Activated CD4-positive, alpha-beta T cell treated with anti-CD3 and anti-CD28 coated beads for 4 hours (primary cell): ENCODE measurements around the gene GID8.
A peak's percentile ranks its signal among the peaks of the same experiment; 100 is the strongest.
"Not testable (repeated sequence)": the region's sequence is repeated elsewhere in the genome, so short reads cannot be mapped to it uniquely, and the experiment has no call there.

ENCODE experiments used
- DNase-seq, 2 donors: peaks; one replicate each; pipeline ENCODE4 v3.0.0-alpha.2; 2020

GID8 gene

DNA sequence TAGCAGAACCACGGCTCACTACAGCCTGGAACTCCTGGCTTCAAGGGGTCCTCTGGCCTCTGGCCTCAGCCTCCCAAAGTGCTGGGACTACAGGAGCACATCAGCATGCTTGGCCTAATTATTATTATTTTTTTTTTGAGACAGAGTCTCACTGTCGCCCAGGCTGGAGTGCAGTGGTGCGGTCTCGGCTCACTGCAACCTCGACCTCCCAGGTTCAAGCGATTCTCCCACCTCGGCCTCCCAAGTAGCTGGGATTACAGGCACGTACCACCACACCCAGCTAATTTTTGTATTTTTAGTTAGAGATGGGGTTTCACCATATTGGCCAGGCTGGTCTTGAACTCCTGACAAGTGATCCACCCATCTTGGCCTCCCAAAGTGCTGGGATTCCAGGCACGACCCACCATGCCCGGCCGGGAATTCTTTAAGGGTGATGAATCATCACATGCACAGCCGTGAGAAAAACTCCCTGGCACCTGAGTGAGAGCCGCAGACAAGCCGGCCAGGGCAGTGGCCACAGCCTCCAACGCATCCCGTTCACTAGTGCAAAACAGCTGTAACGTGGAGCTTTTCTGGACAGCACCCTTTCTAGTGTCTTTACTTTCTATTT lies 14.8 kb upstream of the GID8 start:
- DNase-seq = not testable (repeated sequence)

DNA sequence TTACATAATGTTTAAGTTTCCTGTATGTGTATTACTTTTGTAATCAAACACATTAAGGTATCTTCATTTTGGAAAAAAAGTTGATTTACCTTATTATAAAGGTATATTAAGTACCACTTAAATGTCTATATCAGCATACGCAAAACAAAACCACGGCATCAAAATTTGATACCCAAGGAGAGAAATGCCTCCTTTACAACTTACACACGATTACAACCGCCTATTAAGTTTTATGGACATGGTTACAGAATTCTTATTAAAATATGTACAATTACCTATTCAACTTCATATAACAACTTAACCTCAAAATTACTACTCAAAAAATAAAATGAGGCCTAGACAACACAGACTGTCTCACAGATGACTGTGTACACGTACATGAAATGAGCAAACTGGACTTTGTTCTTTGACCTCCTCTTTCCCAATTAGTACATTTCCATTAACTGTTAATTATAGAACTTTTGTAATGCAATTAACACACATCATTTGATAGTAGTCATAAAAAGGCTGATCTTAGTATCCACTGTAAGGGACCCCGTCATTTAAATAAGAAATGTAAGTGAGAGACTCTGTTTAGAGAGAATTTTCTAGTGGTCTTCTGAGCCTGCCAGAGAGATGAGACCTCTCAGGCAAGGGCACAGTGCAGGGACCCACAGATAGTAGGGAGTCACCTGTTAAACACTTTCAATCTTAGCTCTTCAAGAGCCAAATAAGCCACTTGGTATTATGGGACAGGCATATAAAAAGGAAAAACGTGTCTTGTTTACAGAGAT lies 14.1 kb upstream of the GID8 start:
- no peak for DNase-seq

DNA sequence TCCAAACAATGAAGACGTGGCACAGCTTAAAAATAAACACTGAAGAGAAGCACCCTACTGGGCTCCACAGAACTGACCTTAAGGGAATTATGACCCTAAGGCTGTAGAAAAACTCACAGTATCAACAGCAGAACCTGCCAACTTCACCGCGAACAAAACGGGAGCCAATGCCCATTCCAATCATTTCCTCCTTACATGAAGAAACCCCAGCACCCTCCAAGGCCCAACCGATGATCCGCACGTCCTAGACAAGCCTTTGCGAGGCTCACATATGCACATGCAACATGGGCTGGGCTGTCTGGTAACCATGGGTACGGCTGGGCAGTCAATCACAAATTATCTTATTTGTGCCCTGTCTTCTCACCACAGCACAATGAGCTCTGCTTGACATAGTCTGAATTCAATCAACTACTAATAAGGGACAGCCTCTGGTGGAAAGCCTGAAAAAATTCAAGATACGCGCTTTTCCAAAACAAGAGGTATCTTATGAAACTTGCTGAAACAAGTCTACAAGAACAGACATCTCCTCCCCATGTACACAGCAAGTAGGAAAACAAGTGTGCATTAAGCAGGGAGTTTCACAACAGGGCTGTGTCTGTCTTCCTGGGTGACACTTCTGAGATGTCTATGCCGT lies 13.4 kb upstream of the GID8 start:
- DNase-seq = no peak

DNA sequence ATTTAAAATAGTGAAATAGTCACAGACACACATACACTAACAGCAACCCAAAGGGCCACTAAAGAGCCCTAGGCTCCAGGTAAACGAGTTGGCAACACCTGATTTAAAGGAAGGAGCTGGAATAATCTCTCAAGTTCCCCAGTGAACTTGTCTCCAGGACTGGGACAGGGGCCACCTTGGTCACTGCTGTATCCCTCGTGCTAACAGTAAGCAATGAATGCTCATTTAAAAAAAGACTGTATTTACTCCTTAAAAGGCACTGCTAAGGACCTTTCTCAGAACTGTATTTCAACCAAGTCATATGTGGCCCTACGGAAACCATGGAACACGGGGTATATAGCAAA lies 12.9 kb upstream of the GID8 start:
- DNase-seq = no peak

DNA sequence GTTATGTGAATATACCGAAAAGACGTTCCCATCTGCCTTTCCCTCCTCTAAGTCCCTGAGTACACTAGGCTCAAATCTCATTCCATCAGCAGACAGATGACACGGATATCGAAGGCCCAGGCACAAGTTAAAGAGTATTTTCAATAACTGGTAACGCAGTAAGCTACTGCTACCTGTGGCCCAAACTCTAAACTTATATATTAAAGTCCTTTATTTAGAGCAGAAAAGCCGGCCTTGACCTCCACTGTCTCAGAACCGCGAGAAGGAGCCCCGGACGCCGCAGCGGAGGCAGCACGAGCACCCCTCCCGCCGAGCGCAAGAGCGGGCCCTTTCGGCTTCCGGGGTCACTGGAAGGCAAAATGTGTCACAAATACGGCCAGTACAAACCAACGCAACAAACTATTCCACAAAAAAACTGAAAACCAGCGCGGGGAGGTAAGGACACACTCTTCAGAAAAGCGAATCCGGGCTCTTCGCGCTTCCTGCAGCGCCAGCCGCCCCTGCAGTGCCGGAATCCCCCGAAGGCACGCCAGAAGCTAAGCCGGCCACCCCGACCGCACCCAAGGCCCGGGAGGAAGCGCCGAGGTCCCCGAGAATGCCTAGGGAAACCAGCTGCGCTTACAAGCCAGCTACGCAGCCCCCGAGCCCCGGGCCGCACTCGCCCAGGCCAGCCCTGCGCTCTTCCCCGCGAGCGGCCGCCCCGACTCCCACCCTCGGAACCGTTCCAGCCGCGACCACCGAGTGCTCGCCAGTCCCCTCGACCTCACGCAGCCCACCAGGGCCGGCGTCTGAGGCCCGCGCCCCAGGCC lies 12.3 kb upstream of the GID8 start:
- DNase-seq = peak; percentile 30 to 39

DNA sequence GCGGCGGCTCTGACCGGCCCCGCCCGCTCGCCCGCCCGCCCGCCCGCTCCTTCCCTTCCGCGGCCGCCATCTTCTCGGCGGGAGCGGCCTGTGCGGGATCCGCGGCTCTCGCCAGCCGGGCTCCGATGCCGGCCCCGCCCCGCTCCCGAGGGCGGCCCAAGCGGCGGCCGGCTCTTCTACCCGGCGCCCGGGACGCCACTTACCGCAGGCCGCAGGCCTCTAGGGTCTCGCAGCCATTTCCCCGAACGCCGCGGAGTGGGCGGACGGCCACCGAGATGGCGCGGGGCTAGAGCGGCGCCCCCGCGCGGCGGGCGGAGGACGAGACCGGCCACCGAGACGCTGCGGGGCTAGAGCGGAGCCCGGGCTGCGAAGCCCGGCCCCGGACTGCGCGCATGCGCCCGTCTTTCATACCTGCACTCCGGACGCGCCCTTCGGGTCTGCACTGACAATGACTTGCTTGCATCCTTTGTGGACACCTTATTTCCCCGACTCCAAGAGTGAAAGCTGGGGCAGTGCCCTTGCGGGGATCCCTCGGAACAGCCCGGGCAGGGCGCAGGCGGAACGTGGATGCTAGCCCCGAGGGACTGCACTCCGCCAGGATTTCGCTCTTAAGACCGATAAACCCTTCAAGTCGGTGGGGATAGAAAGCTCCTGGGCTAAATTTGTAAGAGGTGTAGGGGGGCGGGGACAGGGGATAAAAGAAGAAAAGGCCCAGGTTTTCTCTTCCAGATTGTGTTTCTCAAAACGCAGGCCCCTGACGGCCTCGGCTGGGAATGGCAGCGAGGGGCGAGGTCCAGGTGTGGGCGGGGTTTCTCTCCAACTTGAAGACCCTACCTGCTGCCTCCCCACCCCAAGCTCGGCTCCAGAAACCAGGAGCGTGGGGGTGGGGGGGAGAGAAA lies 11.5 kb upstream of the GID8 start, which contains the start of gene DIDO1:
Gene DIDO1, minus strand, starts transcription at position 277 of the 899 bp plus-strand sequence.
- peak; percentile 86 to 91 for DNase-seq

DNA sequence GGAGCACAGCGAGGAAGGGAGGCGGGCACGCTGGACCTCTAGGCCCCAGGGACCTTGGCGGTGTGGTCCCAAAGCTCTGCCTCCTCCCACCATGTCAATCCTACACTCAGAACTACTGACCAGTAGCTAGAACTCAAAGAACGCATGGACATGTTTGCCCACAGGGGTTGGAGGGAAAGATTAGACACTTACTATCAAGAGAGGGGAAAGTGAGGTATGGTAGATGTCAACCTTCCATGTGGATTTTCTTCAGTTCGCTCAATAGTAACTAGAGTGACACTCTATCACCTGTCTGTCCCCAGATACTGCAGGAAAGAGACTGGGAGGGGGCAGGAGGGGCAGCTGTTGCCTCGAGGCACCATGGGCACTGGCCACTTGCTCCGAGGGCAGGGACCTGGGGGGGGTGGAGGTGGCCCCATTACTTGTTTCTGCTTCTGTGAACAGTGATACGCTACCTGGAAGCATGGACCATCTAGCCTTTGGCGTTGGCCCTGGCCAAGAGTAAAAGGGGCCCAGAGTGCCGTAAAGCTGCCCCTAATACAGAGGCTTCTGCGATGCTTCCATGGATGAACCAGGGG lies 10.7 kb upstream of the GID8 start:
- DNase-seq = no peak

DNA sequence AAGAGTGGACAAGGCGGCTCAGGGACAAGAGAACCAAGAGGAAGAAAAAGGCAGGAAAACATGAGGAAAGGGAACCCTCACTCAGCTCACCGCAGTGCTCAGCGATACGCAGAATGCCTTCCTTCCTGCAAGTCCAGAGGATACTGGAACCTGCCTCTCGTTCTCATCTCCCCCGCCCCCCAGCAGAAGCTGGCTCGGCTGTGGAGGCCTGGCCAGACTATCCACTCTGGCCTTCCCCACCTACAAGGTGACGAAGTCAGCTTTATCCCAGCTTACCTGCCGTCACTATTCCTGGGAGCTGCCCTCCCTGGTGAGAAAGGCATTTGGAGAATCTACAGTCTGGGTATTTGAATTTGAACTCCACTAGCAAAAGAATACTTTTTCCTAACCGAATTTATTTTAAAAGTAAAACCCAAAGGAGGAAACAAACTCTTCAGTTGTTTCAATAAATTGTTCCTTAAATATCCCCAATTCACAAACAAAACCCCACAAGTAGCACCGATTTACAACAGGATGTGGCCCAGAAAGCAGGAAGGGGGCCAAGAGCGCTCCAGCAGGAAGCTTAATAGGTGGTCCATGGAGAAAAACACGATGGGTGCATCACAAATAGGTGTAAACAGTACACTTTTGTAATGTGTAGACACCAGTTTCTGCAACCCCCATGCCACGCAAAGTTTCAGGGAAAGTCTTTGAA lies 9.6 kb upstream of the GID8 start:
- no peak for DNase-seq

DNA sequence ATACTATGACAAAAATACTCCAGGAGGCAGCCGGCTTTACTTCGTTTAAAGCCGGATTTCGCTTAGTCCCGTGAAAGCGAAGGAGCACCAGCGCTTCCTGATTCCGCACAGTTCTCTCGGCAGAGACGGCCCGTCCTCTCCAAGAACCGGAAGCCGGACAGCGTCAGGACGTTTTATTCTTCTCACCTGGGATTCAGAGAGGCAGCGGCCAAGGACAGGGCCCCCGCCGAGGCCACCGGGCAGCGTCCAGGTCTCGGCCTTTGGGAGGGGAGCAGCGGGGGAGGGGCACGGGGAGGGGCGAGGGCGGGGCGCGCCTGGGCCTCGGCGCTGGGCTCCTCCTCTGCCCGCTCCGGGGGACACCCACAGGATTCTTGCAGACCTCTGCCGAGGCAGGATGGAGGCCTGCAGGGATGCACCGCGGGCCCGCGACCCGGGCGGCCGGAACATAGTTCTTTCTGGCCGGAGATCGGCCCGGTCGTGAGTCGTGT lies 8.9 kb upstream of the GID8 start:
- DNase-seq = peak; percentile 54 to 61

DNA sequence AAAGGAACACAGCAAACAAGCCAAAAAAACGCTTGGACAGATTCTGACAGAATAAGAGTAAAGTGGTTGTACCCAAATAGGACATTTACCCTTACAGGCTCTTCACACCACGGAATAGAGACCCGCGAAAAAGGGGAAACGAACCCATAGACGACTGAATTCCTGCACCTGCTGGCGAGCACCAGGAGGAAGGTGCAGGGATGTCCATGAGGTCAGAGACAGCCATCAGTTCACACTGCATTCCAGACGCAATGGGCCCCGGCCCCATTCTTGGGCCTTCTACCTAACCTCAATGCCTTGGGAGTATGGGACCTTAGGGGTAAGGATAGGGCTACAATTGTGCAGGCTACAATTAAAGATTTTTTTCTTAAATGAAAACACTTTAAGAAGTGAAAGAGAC lies 6.5 kb upstream of the GID8 start:
- no peak for DNase-seq

DNA sequence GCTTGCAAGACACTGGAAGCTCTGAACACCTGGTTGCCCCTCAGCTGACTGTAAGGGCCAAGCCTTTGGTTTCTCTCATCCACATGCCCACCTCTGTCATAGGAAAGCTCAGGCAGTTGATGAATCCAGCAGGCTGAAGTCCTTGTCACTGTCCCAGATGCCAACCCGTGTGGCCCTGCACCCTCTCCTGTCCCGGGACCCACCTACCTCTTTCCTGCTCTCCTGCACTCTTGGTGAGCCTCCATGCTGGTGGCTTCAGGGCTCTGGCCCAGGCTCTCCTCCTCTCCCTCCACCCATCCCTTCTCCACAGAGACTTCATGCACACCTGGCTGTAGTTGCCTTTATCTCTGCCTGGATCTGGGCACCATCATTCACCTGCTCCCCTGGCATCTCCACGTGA lies 4.0 kb upstream of the GID8 start:
- no peak for DNase-seq

DNA sequence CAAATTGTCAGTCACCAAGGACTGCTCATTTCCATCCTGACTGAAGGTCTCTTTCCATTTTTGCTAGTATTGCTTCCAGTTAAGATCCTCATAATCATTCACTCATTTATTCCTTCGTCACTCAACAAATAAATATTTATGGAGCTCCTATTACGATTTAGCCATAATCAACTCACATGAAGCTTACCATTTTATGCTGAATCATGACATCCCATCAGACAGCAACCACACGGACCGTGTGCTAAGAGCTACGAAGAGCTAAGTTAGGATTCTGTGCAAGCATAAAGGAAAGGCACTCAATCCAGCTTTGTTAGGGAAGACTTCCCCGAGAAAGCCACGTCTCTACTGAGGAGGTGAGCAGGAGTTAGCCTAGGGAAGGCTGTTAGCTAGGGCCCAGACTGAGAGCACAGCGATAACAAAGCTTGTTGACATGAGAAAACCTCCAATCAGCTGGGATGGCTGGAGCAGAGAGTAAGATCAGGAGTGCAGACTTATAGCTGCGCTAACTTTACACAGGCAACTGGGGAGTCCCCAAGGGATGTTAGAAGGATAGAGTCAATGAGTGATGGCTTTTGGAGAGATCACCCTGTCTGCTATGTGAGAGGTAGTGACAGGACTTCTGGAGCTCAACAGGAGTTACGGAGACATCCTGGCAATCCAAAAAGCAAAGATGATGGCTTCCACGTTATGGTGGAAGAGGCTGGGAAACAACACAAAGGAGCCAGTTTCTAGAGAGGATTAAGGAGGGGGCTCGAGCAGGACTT lies 2.6 kb upstream of the GID8 start:
- no peak for DNase-seq

DNA sequence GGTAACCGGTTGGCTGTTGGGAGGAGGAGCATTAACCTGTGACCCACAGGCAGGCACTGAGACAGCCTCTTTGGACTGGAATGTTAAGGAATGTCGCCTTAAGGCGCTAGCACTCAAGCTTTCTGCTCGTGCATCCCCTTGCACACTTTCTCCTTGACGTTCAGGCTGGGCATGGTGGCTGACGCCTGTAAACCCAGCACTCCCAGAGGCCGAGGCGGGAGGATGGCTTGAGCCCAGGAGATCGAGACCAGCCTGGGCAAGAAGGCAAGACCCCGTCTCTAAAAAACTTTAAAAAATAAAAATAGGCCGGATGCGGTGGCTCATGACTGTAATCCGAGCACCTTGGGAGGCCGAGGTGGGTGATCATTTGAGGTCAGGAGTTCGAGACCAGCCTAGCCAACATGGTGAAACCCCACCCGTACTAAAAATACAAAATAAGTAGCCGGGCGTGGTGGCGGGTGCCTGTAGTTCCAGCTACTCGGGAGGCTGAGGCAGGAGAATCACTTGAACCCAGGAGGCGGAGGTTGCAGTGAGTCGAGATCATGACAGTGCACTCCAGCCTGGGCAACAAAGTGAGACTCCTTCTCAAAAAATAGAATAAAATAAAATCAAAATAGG lies 1.9 kb upstream of the GID8 start:
- no peak for DNase-seq

DNA sequence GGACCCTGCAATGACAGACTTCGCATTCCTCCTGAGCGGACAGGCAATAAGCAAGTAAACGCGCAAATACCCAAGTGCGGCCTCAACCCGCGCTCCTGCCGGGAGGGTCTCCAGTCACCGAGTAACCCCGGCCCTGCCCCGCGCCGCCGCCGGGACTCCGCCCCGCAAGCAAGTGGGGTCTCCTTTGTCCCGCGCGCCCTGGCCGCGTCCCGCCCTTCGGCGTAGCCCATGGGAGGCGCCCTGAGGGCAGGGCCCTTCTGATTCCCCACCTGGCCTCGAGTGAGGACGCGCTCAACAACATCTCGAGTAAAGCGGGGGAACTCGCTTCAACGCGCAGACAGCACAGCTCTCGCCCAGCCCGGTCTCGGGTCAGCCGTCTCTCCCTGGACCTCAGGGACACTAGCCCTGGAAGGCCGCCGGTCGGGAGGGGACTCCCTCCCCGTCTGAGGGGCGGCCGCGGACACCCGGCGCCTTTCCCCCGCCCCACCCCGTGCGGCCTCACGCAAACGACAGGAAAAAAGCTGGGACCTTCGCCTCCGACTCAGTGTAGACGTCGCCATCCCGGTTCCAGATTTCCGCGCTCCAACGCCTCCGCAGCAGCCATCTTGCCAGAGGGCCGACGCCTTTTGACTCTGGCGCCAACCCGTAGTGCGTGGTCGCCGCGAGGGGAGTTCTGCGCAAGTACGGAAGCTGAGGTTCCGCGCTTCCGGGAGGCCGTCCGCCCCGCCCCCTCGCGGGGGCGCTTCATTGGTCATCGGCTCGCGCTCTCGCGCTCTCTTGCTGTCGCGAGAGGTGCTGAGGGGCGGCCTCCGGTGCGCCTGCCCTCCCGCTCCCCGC lies 461 bp upstream of the GID8 start:
- peak; percentile 96 for DNase-seq

DNA sequence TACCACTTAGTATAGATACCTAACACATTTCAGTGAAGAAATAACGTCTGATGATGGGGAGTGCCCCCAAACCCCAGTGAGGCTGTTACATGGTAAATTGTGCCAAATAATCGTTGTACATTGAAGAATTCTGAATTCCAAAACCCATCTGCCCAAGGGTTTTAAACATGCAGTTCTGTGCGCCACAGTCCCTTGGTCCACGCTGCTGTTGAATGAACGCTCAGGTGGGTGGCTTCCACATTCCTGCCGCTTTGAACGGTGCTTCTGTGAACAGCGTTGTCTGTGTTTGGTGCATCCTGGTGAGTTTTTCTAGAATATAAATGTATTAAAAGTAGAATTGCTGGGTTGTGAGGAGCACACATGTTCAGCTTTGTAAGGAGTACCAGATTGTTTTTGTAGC lies 2.9 kb downstream of the GID8 start:
- DNase-seq = no peak

DNA sequence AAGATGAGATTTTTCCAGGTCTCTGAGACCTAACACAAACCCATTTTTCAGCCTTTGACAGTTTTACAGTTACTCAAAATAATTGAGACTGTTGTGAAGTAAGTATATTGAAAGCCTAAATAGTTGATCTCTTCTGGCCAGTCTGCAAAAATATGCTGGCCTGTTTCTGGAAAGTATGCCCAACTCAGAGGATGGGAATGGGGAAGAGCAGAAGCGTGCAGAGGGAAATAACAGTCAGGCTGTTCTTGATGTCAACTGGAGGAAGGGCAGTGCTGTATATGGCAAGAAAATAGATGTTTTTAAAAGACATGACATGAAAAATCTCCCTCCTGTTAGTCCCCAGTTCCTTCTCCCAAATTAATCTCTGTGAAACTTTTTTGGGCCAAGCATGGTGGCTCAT lies 3.8 kb downstream of the GID8 start:
- no peak for DNase-seq

DNA sequence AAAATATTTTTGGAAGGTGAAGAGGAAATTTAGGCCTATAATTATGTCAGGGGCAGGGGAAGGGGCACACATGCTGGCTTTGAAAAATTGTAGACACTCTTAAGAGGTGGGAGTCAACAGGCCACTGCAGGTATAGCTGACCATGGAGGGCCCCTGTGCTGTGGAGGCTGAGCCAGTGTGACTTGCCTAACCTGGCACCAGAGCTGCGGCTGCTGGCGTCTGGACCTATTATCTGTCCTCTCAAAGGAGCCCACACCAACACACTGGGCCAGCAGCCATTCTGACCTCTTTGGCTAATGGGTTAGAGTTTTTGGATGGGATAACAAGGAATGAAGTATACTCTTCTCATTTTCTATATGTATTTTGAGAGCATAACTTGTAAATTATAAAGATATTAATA lies 4.5 kb downstream of the GID8 start:
- no peak for DNase-seq

DNA sequence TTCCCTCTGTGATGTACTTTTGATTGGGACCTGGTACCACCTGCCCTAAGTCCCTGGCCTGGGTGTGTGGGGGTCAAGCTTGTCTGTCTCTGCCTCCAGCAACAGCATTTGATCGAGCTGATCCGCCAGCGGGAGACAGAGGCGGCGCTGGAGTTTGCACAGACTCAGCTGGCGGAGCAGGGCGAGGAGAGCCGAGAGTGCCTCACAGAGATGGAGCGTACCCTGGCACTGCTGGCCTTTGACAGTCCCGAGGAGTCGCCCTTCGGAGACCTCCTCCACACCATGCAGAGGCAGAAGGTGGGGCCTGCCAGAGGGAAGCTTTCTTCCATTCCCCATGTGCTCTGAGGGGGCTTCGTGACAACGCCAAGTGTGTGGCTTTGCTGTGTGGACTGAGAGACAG lies 5.4 kb downstream of the GID8 start:
- no peak for DNase-seq

DNA sequence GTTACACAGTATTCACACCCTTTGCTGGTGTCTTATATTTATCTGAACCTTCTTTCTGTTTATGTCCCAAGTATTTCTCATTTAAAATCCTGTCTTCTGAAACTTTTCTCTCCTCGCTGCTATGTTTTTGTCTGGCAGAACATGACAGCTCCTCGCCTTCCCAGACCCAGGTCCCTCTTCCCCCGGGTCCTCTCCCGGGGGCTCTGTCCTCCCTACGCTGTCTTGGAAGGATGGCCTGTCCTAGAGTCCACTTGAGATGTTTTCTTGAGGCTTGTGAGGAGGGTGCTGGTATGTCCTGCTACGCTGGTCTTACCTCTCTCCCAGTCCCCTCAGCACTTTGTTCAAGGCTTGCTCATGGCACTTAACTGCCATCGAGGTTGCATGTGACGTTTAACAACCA lies 6.2 kb downstream of the GID8 start:
- DNase-seq = no peak
